A673 (cell line): ENCODE data around the gene CARHSP1. TPM values are rescaled to one million over a fixed set of nuclear protein-coding genes. Genes with fewer than 3 reads are reported as not detected.

Experiments
- BruUV-seq: library from RNA; stranded (reverse); fragments of 400-500 nt; replicated peaks from 2 replicates; lab custom pipeline; 2021; lab: Mats Ljungman, UMichigan
- CTCF ChIA-PET: fragments of 300-600 bp; sonication (Branson Sonifier 250); formaldehyde crosslinking; loops from one replicate; lab custom pipeline; 2022; ENCODE audit warnings: antibody characterized with exemption; lab: Charles Lee
- POLR2A ChIA-PET: fragments of 300-600 bp; sonication (Branson Sonifier 250); formaldehyde crosslinking; loops from one replicate; lab custom pipeline; 2022; ENCODE audit warnings: antibody characterized with exemption; ENCODE audit not compliant: low non-redundant PET; lab: Charles Lee
- DNase-seq: peaks from one replicate; pipeline ENCODE4 v3.0.0-alpha.2; 2015; ENCODE audit warnings: low spot score
- H3K27ac ChIP-seq: fragments of 200-600 bp; sonication (generic); 2 replicates; pipeline ENCODE4 v1.5.1; 2016; ENCODE audit warnings: mixed run types, low read depth, mild to moderate bottlenecking, mixed read lengths, antibody characterized with exemption, low read length; ENCODE audit not compliant: poor library complexity, severe bottlenecking
- H3K27me3 ChIP-seq: fragments of 200-600 bp; sonication (generic); replicated peaks from 2 replicates; pipeline ENCODE4 v1.6.1; 2017; ENCODE audit warnings: mixed run types, low read depth, mild to moderate bottlenecking, mixed read lengths, antibody characterized with exemption, low read length; ENCODE audit not compliant: insufficient read depth, poor library complexity
- H3K36me3 ChIP-seq: fragments of 200-600 bp; sonication (generic); 2 replicates; pipeline ENCODE4 v1.6.1; 2016; ENCODE audit warnings: mixed run types, mild to moderate bottlenecking, mixed read lengths, antibody characterized with exemption, low read length; ENCODE audit not compliant: insufficient read depth, poor library complexity, severe bottlenecking
- H3K4me1 ChIP-seq: fragments of 200-600 bp; sonication (generic); 2 replicates; pipeline ENCODE4 v1.6.1; 2017; ENCODE audit warnings: mixed run types, mild to moderate bottlenecking, mixed read lengths, antibody characterized with exemption, low read length; ENCODE audit not compliant: insufficient read depth, poor library complexity, severe bottlenecking
- H3K4me3 ChIP-seq: fragments of 200-600 bp; sonication (generic); 2 replicates; pipeline ENCODE4 v1.5.1; 2016; ENCODE audit warnings: low read depth, mixed run types, mild to moderate bottlenecking, mixed read lengths, low read length; ENCODE audit not compliant: poor library complexity, severe bottlenecking
- H3K9me3 ChIP-seq: fragments of 200-600 bp; sonication (generic); 2 replicates; pipeline ENCODE4 v1.6.1; 2016; ENCODE audit warnings: mixed run types, low read depth, mild to moderate bottlenecking, mixed read lengths, antibody characterized with exemption, low read length; ENCODE audit not compliant: poor library complexity, severe bottlenecking
- CTCF ChIP-seq: fragments of 300-800, 200-600 bp; sonication (generic); conservative IDR thresholded peaks from 2 replicates; pipeline ENCODE4 v1.5.1; 2017; ENCODE audit warnings: low read depth, mild to moderate bottlenecking, antibody characterized with exemption, low read length, moderate library complexity, mixed read lengths
- EZH2 ChIP-seq: fragments of 200-600 bp; sonication (generic); IDR thresholded peaks from 2 replicates; pipeline ENCODE4 v1.6.1; 2017; ENCODE audit warnings: borderline replicate concordance, low read depth, mild to moderate bottlenecking, mixed read lengths, antibody characterized with exemption, low read length; ENCODE audit not compliant: poor library complexity, severe bottlenecking
- intact Hi-C: fragments of 100-400 bp; cut with micrococcal nuclease; formaldehyde crosslinking; loops from one replicate; pipeline ENCODE4 v1.10.0; 2022; ENCODE audit not compliant: unreplicated experiment
- total RNA-seq: library from RNA; stranded (reverse); gene quantifications from 2 replicates; pipeline ENCODE4 v1.2.3, GENCODE V29; 2021

The CARHSP1 gene
- total RNA-seq, 1 experiment from 2014 or later, result 316 TPM

GRCh38 chr16:8863594-8864424 lies 5.0 kb downstream of the CARHSP1 start:
- H3K4me1 ChIP-seq, result peaks cover 32% of the 10 kb centered on the region
- intact Hi-C loops, result no loop called here
- H3K9me3 ChIP-seq, result no peaks in the 10 kb centered on the region
- no TSS peak for BruUV-seq
- POLR2A ChIA-PET, result interaction anchor here (0.5 kb wide), 1 partner anchor 52 kb away, joined by 6 read pairs; no protein-coding TSS in a partner anchor
- TF ChIP-seq CTCF (no peak), EZH2 (no peak)
- no peaks in the 10 kb centered on the region for H3K27me3 ChIP-seq
- H3K36me3 ChIP-seq, result peaks cover 38% of the 10 kb centered on the region
- H3K27ac ChIP-seq, result peak overlapping the region; percentile 45
- CTCF ChIA-PET, result interaction anchor here (1.1 kb wide), 1 partner anchor 16 kb away, joined by 3 read pairs; no protein-coding TSS in a partner anchor
- DNase-seq, result no peak
- no peak overlapping the region for H3K4me3 ChIP-seq

GRCh38 chr16:8862309-8863130 lies 6.3 kb downstream of the CARHSP1 start:
- TF ChIP-seq CTCF, result no peak
- H3K9me3 ChIP-seq, result no peaks in the 10 kb centered on the region
- ChIA-PET CTCF (interaction anchor here (0.6 kb wide), 1 partner anchor 11 kb away, joined by 4 read pairs; no protein-coding TSS in a partner anchor), POLR2A (no interaction called here)
- DNase-seq, result no peak
- no peaks in the 10 kb centered on the region for H3K27me3 ChIP-seq
- peaks cover 44% of the 10 kb centered on the region for H3K36me3 ChIP-seq
- H3K4me1 ChIP-seq, result peaks cover 32% of the 10 kb centered on the region
- H3K4me3 ChIP-seq, result no peak overlapping the region
- no TSS peak for BruUV-seq
- H3K27ac ChIP-seq, result no peak overlapping the region
- intact Hi-C loops, result no loop called here

- POLR2A ChIA-PET, result interaction anchor here (0.7 kb wide), 1 partner anchor 242 kb away, joined by 3 read pairs; no protein-coding TSS in a partner anchor
- Histone ChIP-seq H3K36me3 (peaks cover 46% of the 10 kb centered on the region), H3K9me3 (no peaks in the 10 kb centered on the region), H3K27ac (no peak overlapping the region), H3K4me3 (no peak overlapping the region), H3K4me1 (peaks cover 32% of the 10 kb centered on the region), H3K27me3 (no peaks in the 10 kb centered on the region)
- no peak for TF ChIP-seq CTCF
- TF ChIP-seq EZH2, result no peak
- CTCF ChIA-PET, result no interaction called here
- intact Hi-C loops, result no loop called here
- no peak for DNase-seq
- BruUV-seq, result no TSS peak
These were observed 7.1 kb downstream of the CARHSP1 start for GRCh38 chr16:8861563-8862308.
